ENCODE data around the gene LY6G5B.

The LY6G5B gene

GRCh38 chr6:31664790-31665500 is 4.8 kb upstream of the LY6G5B start, which contains the start of gene GPANK1:
GPANK1 (minus strand) TSS chr6:31664997; CDS start chr6:31664478, 519 bp downstream.
- H3K27ac ChIP-seq (ENCODE audit: low read length) = peak within 1 kb of the TSS; percentile 97
- peak within 1 kb of the TSS; percentile 94 to 95 for H3K9ac ChIP-seq (ENCODE audit: low read length in 2 of 2)
- no peaks in the 10 kb centered on the region for H3K9me3 ChIP-seq (ENCODE audit: control insufficient read depth in 2 of 2, low read length in 2 of 2)
- H3K27me3 ChIP-seq (ENCODE audit: control insufficient read depth in 1 of 2, insufficient read depth in 2 of 2, low read length in 2 of 2) = no peaks in the 10 kb centered on the region
- peaks cover 22 to 34% of the 10 kb centered on the region in 2 donors for H3K36me3 ChIP-seq (ENCODE audit: control insufficient read depth in 2 of 2, insufficient read depth in 2 of 2, low read length in 2 of 2)
- H3K4me1 ChIP-seq (ENCODE audit: control insufficient read depth, insufficient read depth, low read length) = peaks cover 50% of the 10 kb centered on the region
- peak within 1 kb of the TSS; percentile 83 to 95 for H3K4me3 ChIP-seq (ENCODE audit: low read length in 2 of 2)

- peaks cover 28 to 42% of the 10 kb centered on the region in 2 donors for H3K36me3 ChIP-seq (ENCODE audit: control insufficient read depth in 2 of 2, insufficient read depth in 2 of 2, low read length in 2 of 2)
- H3K27ac ChIP-seq (ENCODE audit: low read length) = peak within 1 kb of the TSS; percentile 97
- peak within 1 kb of the TSS; percentile 93 to 95 for H3K4me3 ChIP-seq (ENCODE audit: low read length in 2 of 2)
- H3K4me1 ChIP-seq (ENCODE audit: control insufficient read depth, insufficient read depth, low read length) = peaks cover 46% of the 10 kb centered on the region
- peak within 1 kb of the TSS; percentile 94 to 95 for H3K9ac ChIP-seq (ENCODE audit: low read length in 2 of 2)
- H3K27me3 ChIP-seq (ENCODE audit: control insufficient read depth in 1 of 2, insufficient read depth in 2 of 2, low read length in 2 of 2) = no peaks in the 10 kb centered on the region
- no peaks in the 10 kb centered on the region for H3K9me3 ChIP-seq (ENCODE audit: control insufficient read depth in 2 of 2, low read length in 2 of 2)
These were observed 4.1 kb upstream of the LY6G5B start, which contains the start of gene CSNK2B for GRCh38 chr6:31665501-31666336. CSNK2B (plus strand) TSS chr6:31666080; CDS start chr6:31666832, 752 bp downstream.

- H3K9me3 ChIP-seq (ENCODE audit: control insufficient read depth in 2 of 2, low read length in 2 of 2) = no peaks in the 10 kb centered on the region
- H3K4me1 ChIP-seq (ENCODE audit: control insufficient read depth, insufficient read depth, low read length) = peaks cover 40% of the 10 kb centered on the region
- H3K36me3 ChIP-seq (ENCODE audit: control insufficient read depth in 2 of 2, insufficient read depth in 2 of 2, low read length in 2 of 2) = peaks cover 34 to 49% of the 10 kb centered on the region in 2 donors
These were observed 3.3 kb upstream of the LY6G5B start for GRCh38 chr6:31666337-31666965.

GRCh38 chr6:31676322-31676903 is 6.6 kb downstream of the LY6G5B start:
- no peak overlapping the region for H3K27ac ChIP-seq (ENCODE audit: low read length)
- peaks cover 12 to 13% of the 10 kb centered on the region in 2 donors for H3K36me3 ChIP-seq (ENCODE audit: control insufficient read depth in 2 of 2, insufficient read depth in 2 of 2, low read length in 2 of 2)
- H3K9me3 ChIP-seq (ENCODE audit: control insufficient read depth in 2 of 2, low read length in 2 of 2) = no peaks in the 10 kb centered on the region

More at GRCh38 chr6:31666337-31666965, 3.3 kb upstream of the LY6G5B start:
- H3K4me3 ChIP-seq (ENCODE audit: low read length in 2 of 2) = peak overlapping the region; percentile 93 to 95
- peak overlapping the region; percentile 97 for H3K27ac ChIP-seq (ENCODE audit: low read length)
- peak overlapping the region; percentile 94 to 95 for H3K9ac ChIP-seq (ENCODE audit: low read length in 2 of 2)
- no peaks in the 10 kb centered on the region for H3K27me3 ChIP-seq (ENCODE audit: control insufficient read depth in 1 of 2, insufficient read depth in 2 of 2, low read length in 2 of 2)

GRCh38 chr6:31676904-31677303 is 7.1 kb downstream of the LY6G5B start:
- peaks cover 17% of the 10 kb centered on the region for H3K4me1 ChIP-seq (ENCODE audit: control insufficient read depth, insufficient read depth, low read length)
- H3K9me3 ChIP-seq (ENCODE audit: control insufficient read depth in 2 of 2, low read length in 2 of 2) = no peaks in the 10 kb centered on the region
- H3K9ac ChIP-seq (ENCODE audit: low read length in 2 of 2) = peak overlapping the region; percentile 21 to 25
- H3K27me3 ChIP-seq (ENCODE audit: control insufficient read depth in 1 of 2, insufficient read depth in 2 of 2, low read length in 2 of 2) = no peaks in the 10 kb centered on the region
- H3K27ac ChIP-seq (ENCODE audit: low read length) = no peak overlapping the region
- H3K36me3 ChIP-seq (ENCODE audit: control insufficient read depth in 2 of 2, insufficient read depth in 2 of 2, low read length in 2 of 2) = peaks cover 7 to 9% of the 10 kb centered on the region in 2 donors
- no peak overlapping the region for H3K4me3 ChIP-seq (ENCODE audit: low read length in 2 of 2)

More at GRCh38 chr6:31676322-31676903, 6.6 kb downstream of the LY6G5B start:
- peak overlapping the region; percentile 21 to 25 for H3K9ac ChIP-seq (ENCODE audit: low read length in 2 of 2)
- no peak overlapping the region for H3K4me3 ChIP-seq (ENCODE audit: low read length in 2 of 2)
- H3K27me3 ChIP-seq (ENCODE audit: control insufficient read depth in 1 of 2, insufficient read depth in 2 of 2, low read length in 2 of 2) = no peaks in the 10 kb centered on the region
- H3K4me1 ChIP-seq (ENCODE audit: control insufficient read depth, insufficient read depth, low read length) = peaks cover 14% of the 10 kb centered on the region

- Histone ChIP-seq H3K27me3 (ENCODE audit: control insufficient read depth in 1 of 2, insufficient read depth in 2 of 2, low read length in 2 of 2) (no peaks in the 10 kb centered on the region), H3K9ac (ENCODE audit: low read length in 2 of 2) (no peak overlapping the region), H3K27ac (ENCODE audit: low read length) (no peak overlapping the region), H3K4me1 (ENCODE audit: control insufficient read depth, insufficient read depth, low read length) (peaks cover 17% of the 10 kb centered on the region), H3K9me3 (ENCODE audit: control insufficient read depth in 2 of 2, low read length in 2 of 2) (no peaks in the 10 kb centered on the region), H3K4me3 (ENCODE audit: low read length in 2 of 2) (no peak overlapping the region), H3K36me3 (ENCODE audit: control insufficient read depth in 2 of 2, insufficient read depth in 2 of 2, low read length in 2 of 2) (peaks cover 2 to 3% of the 10 kb centered on the region in 2 donors)
These were observed 8.2 kb downstream of the LY6G5B start for GRCh38 chr6:31677955-31678354.

- H3K4me1 ChIP-seq (ENCODE audit: control insufficient read depth, insufficient read depth, low read length) = peaks cover 17% of the 10 kb centered on the region
- H3K9ac ChIP-seq (ENCODE audit: low read length in 2 of 2) = peak within 1 kb of the TSS; percentile 66 to 79
- H3K27me3 ChIP-seq (ENCODE audit: control insufficient read depth in 1 of 2, insufficient read depth in 2 of 2, low read length in 2 of 2) = no peaks in the 10 kb centered on the region
- H3K4me3 ChIP-seq (ENCODE audit: low read length in 2 of 2) = peak within 1 kb of the TSS; percentile 64 to 81
- H3K9me3 ChIP-seq (ENCODE audit: control insufficient read depth in 2 of 2, low read length in 2 of 2) = no peaks in the 10 kb centered on the region
- peak within 1 kb of the TSS; percentile 55 for H3K27ac ChIP-seq (ENCODE audit: low read length)
- peaks cover 0 to 4% of the 10 kb centered on the region in 2 donors for H3K36me3 ChIP-seq (ENCODE audit: control insufficient read depth in 2 of 2, insufficient read depth in 2 of 2, low read length in 2 of 2)
These were observed 10.7 kb downstream of the LY6G5B start, which contains the start of gene LY6G5C for GRCh38 chr6:31680226-31681134. LY6G5C (minus strand) TSS chr6:31681067; CDS start chr6:31680373, 694 bp downstream.

- Histone ChIP-seq H3K9me3 (ENCODE audit: control insufficient read depth in 2 of 2, low read length in 2 of 2) (no peaks in the 10 kb centered on the region), H3K27me3 (ENCODE audit: control insufficient read depth in 1 of 2, insufficient read depth in 2 of 2, low read length in 2 of 2) (no peaks in the 10 kb centered on the region), H3K36me3 (ENCODE audit: control insufficient read depth in 2 of 2, insufficient read depth in 2 of 2, low read length in 2 of 2) (peaks cover 2 to 6% of the 10 kb centered on the region in 2 donors), H3K27ac (ENCODE audit: low read length) (peak overlapping the region; percentile 55), H3K9ac (ENCODE audit: low read length in 2 of 2) (peak overlapping the region; percentile 66 to 79), H3K4me3 (ENCODE audit: low read length in 2 of 2) (peak overlapping the region; percentile 64 to 81), H3K4me1 (ENCODE audit: control insufficient read depth, insufficient read depth, low read length) (peaks cover 17% of the 10 kb centered on the region)
These were observed 11.4 kb downstream of the LY6G5B start for GRCh38 chr6:31681135-31681671.

GRCh38 chr6:31683591-31683990 is 13.8 kb downstream of the LY6G5B start:
- Histone ChIP-seq H3K36me3 (ENCODE audit: control insufficient read depth in 2 of 2, insufficient read depth in 2 of 2, low read length in 2 of 2) (peaks cover 24 to 25% of the 10 kb centered on the region in 2 donors), H3K9ac (ENCODE audit: low read length in 2 of 2) (no peak overlapping the region), H3K4me1 (ENCODE audit: control insufficient read depth, insufficient read depth, low read length) (peaks cover 17% of the 10 kb centered on the region), H3K4me3 (ENCODE audit: low read length in 2 of 2) (peak overlapping the region in 1 of 2 donors; percentile 54), H3K27me3 (ENCODE audit: control insufficient read depth in 1 of 2, insufficient read depth in 2 of 2, low read length in 2 of 2) (no peaks in the 10 kb centered on the region), H3K9me3 (ENCODE audit: control insufficient read depth in 2 of 2, low read length in 2 of 2) (no peaks in the 10 kb centered on the region), H3K27ac (ENCODE audit: low read length) (no peak overlapping the region)

Data from stomach smooth muscle (tissue), 2 donors.